Osteocyte (in vitro differentiated cells): ENCODE data around the gene MMP28. TPM values are rescaled to one million over a fixed set of nuclear protein-coding genes. Genes with fewer than 3 reads are reported as not detected.

Experiments
- DNase-seq: peaks from one replicate; pipeline ENCODE4 v3.0.0; 2021; ENCODE audit warnings: mixed read lengths; ENCODE audit not compliant: unreplicated experiment; ENCODE audit errors: extremely low spot score
- H3K27ac Mint-ChIP-seq: one replicate; pipeline ENCODE4 v1.8.0; 2021; ENCODE audit warnings: mild to moderate bottlenecking, mixed read lengths; ENCODE audit not compliant: unreplicated experiment
- H3K27me3 Mint-ChIP-seq: one replicate; pipeline ENCODE4 v1.8.0; 2021; ENCODE audit warnings: mixed read lengths; ENCODE audit not compliant: unreplicated experiment
- H3K36me3 Mint-ChIP-seq: one replicate; pipeline ENCODE4 v1.8.0; 2021; ENCODE audit warnings: mixed read lengths; ENCODE audit not compliant: unreplicated experiment
- H3K4me1 Mint-ChIP-seq: one replicate; pipeline ENCODE4 v1.8.0; 2021; ENCODE audit warnings: mixed read lengths; ENCODE audit not compliant: unreplicated experiment
- H3K4me3 Mint-ChIP-seq: one replicate; pipeline ENCODE4 v1.8.0; 2021; ENCODE audit warnings: mild to moderate bottlenecking, moderate library complexity, mixed read lengths; ENCODE audit not compliant: unreplicated experiment
- H3K9me3 Mint-ChIP-seq: one replicate; pipeline ENCODE4 v1.8.0; 2021; ENCODE audit warnings: mixed read lengths; ENCODE audit not compliant: unreplicated experiment
- CTCF ChIP-seq: fragments of 200-600 bp; sonication (generic); IDR thresholded peaks from 2 replicates; pipeline ENCODE4 v1.5.0; 2021; ENCODE audit warnings: antibody characterized with exemption, mild to moderate bottlenecking, moderate library complexity
- total RNA-seq: library from RNA; stranded (reverse); gene quantifications from 2 replicates; pipeline ENCODE4 v1.2.1, GENCODE V29; 2021

Gene MMP28
- total RNA-seq, 1 donor from 2014 or later, result 0.75 TPM

GRCh38 chr17:35740216-35740615 lies 55.2 kb downstream of the MMP28 start:
- no peak for TF ChIP-seq CTCF
- Mint-ChIP-seq H3K36me3 (no peaks in the 10 kb centered on the region), H3K9me3 (no peaks in the 10 kb centered on the region), H3K4me3 (no peak overlapping the region), H3K27ac (no peak overlapping the region), H3K27me3 (peaks cover 32% of the 10 kb centered on the region), H3K4me1 (peaks cover 9% of the 10 kb centered on the region)
- DNase-seq, result no peak

DNA sequence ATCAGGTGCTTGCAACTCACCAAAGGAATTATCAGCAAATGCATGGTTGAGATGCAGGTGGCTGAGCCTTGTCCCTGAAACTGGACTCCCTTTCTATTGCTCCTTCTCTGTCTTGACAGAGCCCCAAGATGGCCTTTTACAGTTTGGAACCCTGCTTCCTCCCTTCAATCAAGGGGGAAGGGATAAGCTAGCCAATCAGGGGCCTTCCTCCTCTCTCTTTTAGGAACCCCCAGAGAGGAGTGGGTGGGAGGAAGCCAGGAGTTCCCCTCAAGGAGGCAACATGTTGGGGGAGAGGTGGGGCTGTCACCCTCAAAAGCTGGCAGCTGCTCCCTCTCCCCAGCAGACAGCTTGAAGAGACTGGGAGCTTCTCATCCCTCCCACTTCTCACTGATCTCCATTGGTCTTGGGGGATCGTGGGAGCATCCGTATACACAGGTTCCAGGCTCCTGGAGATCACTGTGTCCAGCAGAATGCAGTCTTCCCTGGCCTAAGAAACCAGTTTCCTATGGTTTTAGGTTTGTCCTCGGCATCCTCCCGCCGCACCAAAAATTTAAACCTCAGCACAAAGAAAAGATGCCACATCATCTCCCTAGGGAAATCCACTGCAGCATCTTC lies 56.8 kb downstream of the MMP28 start:
- H3K36me3 Mint-ChIP-seq, result no peaks in the 10 kb centered on the region
- no peak for DNase-seq
- no peak for TF ChIP-seq CTCF
- peaks cover 30% of the 10 kb centered on the region for H3K27me3 Mint-ChIP-seq
- peaks cover 10% of the 10 kb centered on the region for H3K4me1 Mint-ChIP-seq
- no peak overlapping the region for H3K27ac Mint-ChIP-seq
- H3K4me3 Mint-ChIP-seq, result no peak overlapping the region
- no peaks in the 10 kb centered on the region for H3K9me3 Mint-ChIP-seq

DNA sequence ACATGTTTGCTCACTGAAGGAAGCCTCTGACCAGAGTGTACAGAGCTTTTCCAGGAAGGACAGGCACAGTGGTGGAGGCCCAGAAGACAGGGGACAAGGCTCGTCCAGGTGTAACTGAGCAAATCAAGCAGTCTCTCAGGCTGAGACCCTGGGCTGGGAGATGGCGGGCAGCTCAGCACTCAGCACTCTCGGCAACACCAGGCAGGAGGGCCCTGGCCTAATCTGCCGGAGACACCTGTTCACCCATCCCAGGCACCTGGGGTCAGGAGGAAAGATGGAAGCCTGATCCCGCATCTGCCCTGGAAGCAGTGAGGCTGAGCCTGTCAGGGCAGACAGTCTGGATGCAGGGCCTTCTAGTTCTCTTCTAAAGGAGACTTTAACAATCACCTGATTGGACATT lies 59.2 kb downstream of the MMP28 start:
- Mint-ChIP-seq H3K4me3 (no peak overlapping the region), H3K27me3 (peaks cover 17% of the 10 kb centered on the region), H3K36me3 (no peaks in the 10 kb centered on the region), H3K27ac (no peak overlapping the region), H3K9me3 (no peaks in the 10 kb centered on the region), H3K4me1 (peaks cover 15% of the 10 kb centered on the region)
- DNase-seq, result no peak
- no peak for TF ChIP-seq CTCF

DNA sequence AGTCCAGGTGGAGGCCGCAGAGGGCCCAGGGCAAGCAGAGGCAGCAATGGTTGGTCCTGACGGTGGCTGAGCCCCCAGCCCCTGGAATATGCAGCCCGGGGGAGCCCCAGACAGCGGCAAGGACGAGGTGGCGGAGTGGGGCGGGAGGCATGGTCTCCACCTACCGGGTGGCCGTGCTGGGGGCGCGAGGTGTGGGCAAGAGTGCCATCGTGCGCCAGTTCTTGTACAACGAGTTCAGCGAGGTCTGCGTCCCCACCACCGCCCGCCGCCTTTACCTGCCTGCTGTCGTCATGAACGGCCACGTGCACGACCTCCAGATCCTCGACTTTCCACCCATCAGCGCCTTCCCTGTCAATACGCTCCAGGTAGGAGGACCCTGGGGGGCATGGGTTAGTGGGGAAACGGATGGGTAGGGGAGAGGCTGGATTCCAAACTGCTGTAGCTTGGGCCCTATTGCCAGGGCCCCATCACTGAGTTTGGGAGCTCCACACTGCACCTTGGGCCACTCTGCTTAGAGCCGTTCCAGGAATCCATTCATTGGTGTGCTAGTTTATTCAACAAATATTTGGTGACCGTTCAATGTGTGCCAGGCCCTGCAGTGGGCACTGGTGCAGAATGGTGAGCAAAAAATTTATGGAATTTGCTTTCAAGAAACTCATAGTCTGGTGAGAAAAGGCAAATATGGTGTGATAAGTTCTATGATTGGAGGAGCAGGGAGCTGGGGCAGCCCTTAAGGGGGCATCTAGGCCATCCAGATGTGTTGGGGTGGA lies 60.2 kb downstream of the MMP28 start:
- DNase-seq, result no peak
- Mint-ChIP-seq H3K27me3 (peaks cover 11% of the 10 kb centered on the region), H3K4me3 (no peak overlapping the region), H3K4me1 (peaks cover 21% of the 10 kb centered on the region), H3K9me3 (no peaks in the 10 kb centered on the region), H3K36me3 (peaks cover 4% of the 10 kb centered on the region), H3K27ac (no peak overlapping the region)
- no peak for TF ChIP-seq CTCF

- Mint-ChIP-seq H3K27me3 (peaks cover 3% of the 10 kb centered on the region), H3K9me3 (no peaks in the 10 kb centered on the region), H3K36me3 (peaks cover 4% of the 10 kb centered on the region), H3K4me3 (no peak overlapping the region), H3K27ac (no peak overlapping the region), H3K4me1 (peaks cover 21% of the 10 kb centered on the region)
- TF ChIP-seq CTCF, result no peak
- no peak for DNase-seq
Measured at GRCh38 chr17:35734396-35734795, 61.0 kb downstream of the MMP28 start.
